Stimulated activated naive CD8-positive, alpha-beta T cell treated with anti-CD3 and anti-CD28 coated beads, Interleukin-15, Interleukin-2, amounts not matched to agents 100 ng/mL and 50 ng/mL, for 24 hours (primary cell): ENCODE results near the gene ANKRD11.
A peak's percentile ranks its signal among the peaks of the same experiment; 100 is the strongest.

Experiments
- H3K27ac Mint-ChIP-seq: one replicate; pipeline ENCODE4 v1.8.0; 2021; ENCODE audit warnings: mild to moderate bottlenecking, mixed read lengths
- H3K27me3 Mint-ChIP-seq: one replicate; pipeline ENCODE4 v1.8.0; 2021; ENCODE audit warnings: mixed read lengths
- H3K36me3 Mint-ChIP-seq: one replicate; pipeline ENCODE4 v1.8.0; 2021; ENCODE audit warnings: low read depth, mixed read lengths
- H3K4me1 Mint-ChIP-seq: one replicate; pipeline ENCODE4 v1.8.0; 2021; ENCODE audit warnings: low read depth, mixed read lengths
- H3K4me3 Mint-ChIP-seq: one replicate; pipeline ENCODE4 v1.8.0; 2021; ENCODE audit warnings: mild to moderate bottlenecking, mixed read lengths
- H3K9me3 Mint-ChIP-seq: one replicate; pipeline ENCODE4 v1.8.0; 2021; ENCODE audit warnings: mixed read lengths

Gene ANKRD11

GRCh38 chr16:89222931-89223330 lies 267.4 kb downstream of the ANKRD11 start:
- H3K4me3 Mint-ChIP-seq: no peak overlapping the region
- peaks cover 62% of the 10 kb centered on the region for H3K36me3 Mint-ChIP-seq
- no peaks in the 10 kb centered on the region for H3K27me3 Mint-ChIP-seq
- peaks cover 16% of the 10 kb centered on the region for H3K9me3 Mint-ChIP-seq
- H3K4me1 Mint-ChIP-seq: peaks cover 6% of the 10 kb centered on the region
- no peak overlapping the region for H3K27ac Mint-ChIP-seq

DNA sequence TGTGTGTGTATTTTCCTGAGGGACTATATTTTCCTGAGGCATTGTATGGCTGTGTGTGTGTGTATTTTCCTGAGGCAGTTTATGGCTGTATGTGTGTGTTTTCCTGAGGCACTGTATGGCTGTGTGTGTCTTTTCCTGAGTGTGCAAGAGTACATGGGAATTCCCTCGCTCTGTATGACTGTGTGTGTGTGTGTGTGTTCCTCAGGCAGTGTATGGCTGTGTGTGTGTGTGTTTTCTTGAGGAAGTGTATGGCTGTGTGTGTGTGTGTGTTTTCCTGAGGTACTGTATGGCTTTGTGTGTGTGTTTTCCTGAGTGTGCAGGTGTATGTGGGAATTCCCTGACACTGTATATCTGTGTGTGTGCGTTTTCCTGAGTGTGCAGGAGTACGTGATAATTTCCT lies 268.8 kb downstream of the ANKRD11 start:
- H3K4me3 Mint-ChIP-seq: no peak overlapping the region
- H3K36me3 Mint-ChIP-seq: peaks cover 49% of the 10 kb centered on the region
- peaks cover 7% of the 10 kb centered on the region for H3K9me3 Mint-ChIP-seq

DNA sequence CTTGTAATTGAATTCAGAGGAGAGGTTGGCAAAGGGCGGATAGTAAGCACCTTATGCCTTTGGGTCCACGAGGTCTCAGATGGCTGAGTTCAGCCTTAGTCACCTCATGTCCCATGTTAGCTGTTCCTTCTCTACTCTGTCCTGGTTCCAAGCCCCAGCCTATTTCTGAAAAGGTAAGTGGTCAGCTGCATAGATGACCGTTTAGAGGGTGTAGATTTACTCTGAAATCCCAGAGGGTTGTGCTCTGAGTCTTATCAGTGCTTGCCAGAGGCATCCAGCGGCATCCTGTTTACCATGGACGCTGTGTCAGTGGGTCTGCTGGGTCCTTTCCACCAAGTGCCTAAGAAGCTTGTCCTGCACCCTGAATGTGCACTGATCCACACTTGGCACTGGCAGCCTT lies 271.0 kb downstream of the ANKRD11 start:
- H3K27ac Mint-ChIP-seq: no peak overlapping the region
- no peaks in the 10 kb centered on the region for H3K9me3 Mint-ChIP-seq
- peaks cover 26% of the 10 kb centered on the region for H3K36me3 Mint-ChIP-seq
- H3K4me1 Mint-ChIP-seq: peaks cover 22% of the 10 kb centered on the region
- peak overlapping the region; percentile 66 for H3K4me3 Mint-ChIP-seq
- H3K27me3 Mint-ChIP-seq: no peaks in the 10 kb centered on the region

More for the DNA sequence above, 268.8 kb downstream of the ANKRD11 start:
- no peaks in the 10 kb centered on the region for H3K27me3 Mint-ChIP-seq
- H3K4me1 Mint-ChIP-seq: peaks cover 11% of the 10 kb centered on the region
- no peak overlapping the region for H3K27ac Mint-ChIP-seq
